ENCODE measurements around the gene HEXD.

- TF ChIP-seq CTCF (tag by site-specific recombination; IDR thresholded peaks at IDR 0.05) (no peak), BCL11B (tag by site-specific recombination; IDR thresholded peaks at IDR 0.05; ENCODE audit: low read depth) (no peak), ZNF596 (tag by site-specific recombination; IDR thresholded peaks at IDR 0.05) (no peak), ZNF221 (tag by site-specific recombination; IDR thresholded peaks at IDR 0.05; ENCODE audit: borderline replicate concordance) (no peak), ZNF24 (tag by site-specific recombination; IDR thresholded peaks at IDR 0.05) (no peak), ZNF560 (tag by site-specific recombination; IDR thresholded peaks at IDR 0.05; ENCODE audit: borderline replicate concordance) (no peak), ZNF366 (tag by site-specific recombination; conservative IDR thresholded peaks at IDR 0.05) (no peak), OVOL3 (tag by site-specific recombination; IDR thresholded peaks at IDR 0.05) (no peak), ZNF76 (tag by site-specific recombination; IDR thresholded peaks at IDR 0.05; ENCODE audit: borderline replicate concordance, low read depth) (no peak), ZNF341 (tag by site-specific recombination; IDR thresholded peaks at IDR 0.05; ENCODE audit: low read depth) (no peak)
Measured at GRCh38 chr17:82440469-82440981, 22.4 kb downstream of the HEXD start.
